Upper lobe of right lung (tissue), 1 donor: ENCODE results near the gene NELL1. TPM values are rescaled to one million over a fixed set of nuclear protein-coding genes. Genes with fewer than 3 reads are reported as not detected.

Experiments
- ATAC-seq: fragments of 200-7000 bp; cut with Tn5 transposase; one replicate; pipeline ENCODE4 v1.9.1; 2020; ENCODE audit warnings: mild to moderate bottlenecking, moderate library complexity
- DNase-seq: peaks from one replicate; pipeline ENCODE4 v3.0.0-alpha.2; 2020
- H3K27ac ChIP-seq: fragments of 200-600 bp; one replicate; pipeline ENCODE4 v1.8.0; 2022
- H3K27me3 ChIP-seq: fragments of 200-600 bp; one replicate; pipeline ENCODE4 v1.8.0; 2022; ENCODE audit warnings: mild to moderate bottlenecking
- H3K36me3 ChIP-seq: fragments of 200-600 bp; one replicate; pipeline ENCODE4 v1.8.0; 2022
- H3K4me1 ChIP-seq: fragments of 200-600 bp; one replicate; pipeline ENCODE4 v1.8.0; 2022
- H3K4me3 ChIP-seq: fragments of 200-600 bp; one replicate; pipeline ENCODE4 v1.8.0; 2022; ENCODE audit warnings: mild to moderate bottlenecking
- H3K9me3 ChIP-seq: fragments of 200-600 bp; one replicate; pipeline ENCODE4 v1.8.0; 2022
- CTCF ChIP-seq: fragments of 200-600 bp; IDR thresholded peaks from one replicate; pipeline ENCODE4 v1.8.0; 2022; ENCODE audit warnings: antibody characterized with exemption
- intact Hi-C: fragments of 100-400 bp; cut with DNase I; formaldehyde crosslinking; loops from one replicate; pipeline ENCODE4 v1.11.0; 2022
- total RNA-seq: library from RNA; stranded (reverse); fragmentation: NEBNext Ultra II Directional; extraction: Animal tissue kit (Norgen Biotek cat#: 25700); gene quantifications from one replicate; pipeline ENCODE4 v1.2.1, GENCODE V29; 2021
- donor health status: DM: no; HTN: yes; CAD: no; lungs with severe emphysema.

The NELL1 gene
- total RNA-seq, 1 donor from 2014 or later, result not detected

- DNase-seq (no peak), ATAC-seq (no peak)
- Histone ChIP-seq H3K4me1 (no peaks in the 10 kb centered on the region), H3K27me3 (no peaks in the 10 kb centered on the region), H3K4me3 (no peak overlapping the region), H3K36me3 (no peaks in the 10 kb centered on the region), H3K9me3 (no peaks in the 10 kb centered on the region), H3K27ac (no peak overlapping the region)
- intact Hi-C loops, result no loop called here
- TF ChIP-seq CTCF, result no peak
Observed at GRCh38 chr11:21295508-21295907, 626.1 kb downstream of the NELL1 start.

GRCh38 chr11:21301981-21302380, 632.6 kb downstream of the NELL1 start:
- DNase-seq, result no peak
- TF ChIP-seq CTCF, result no peak
- H3K4me3 ChIP-seq, result no peak overlapping the region
- ATAC-seq, result no peak
- no peaks in the 10 kb centered on the region for H3K4me1 ChIP-seq
- H3K9me3 ChIP-seq, result peaks cover 8% of the 10 kb centered on the region
- no peaks in the 10 kb centered on the region for H3K36me3 ChIP-seq
- H3K27ac ChIP-seq, result no peak overlapping the region
- no peaks in the 10 kb centered on the region for H3K27me3 ChIP-seq
- intact Hi-C loops, result no loop called here

GRCh38 chr11:21306739-21307358, 637.5 kb downstream of the NELL1 start:
- Histone ChIP-seq H3K9me3 (peaks cover 3% of the 10 kb centered on the region), H3K27me3 (no peaks in the 10 kb centered on the region), H3K4me3 (no peak overlapping the region), H3K36me3 (no peaks in the 10 kb centered on the region), H3K4me1 (no peaks in the 10 kb centered on the region), H3K27ac (no peak overlapping the region)
- no peak for ATAC-seq
- DNase-seq, result no peak
- intact Hi-C loops, result no loop called here
- TF ChIP-seq CTCF, result no peak

- Histone ChIP-seq H3K4me1 (no peaks in the 10 kb centered on the region), H3K36me3 (no peaks in the 10 kb centered on the region), H3K9me3 (no peaks in the 10 kb centered on the region), H3K27ac (no peak overlapping the region), H3K27me3 (no peaks in the 10 kb centered on the region), H3K4me3 (no peak overlapping the region)
- DNase-seq (no peak), ATAC-seq (no peak)
- no peak for TF ChIP-seq CTCF
- intact Hi-C loops, result no loop called here
Observed at GRCh38 chr11:21307874-21308273, 638.5 kb downstream of the NELL1 start.

- H3K4me3 ChIP-seq, result no peak overlapping the region
- H3K4me1 ChIP-seq, result no peaks in the 10 kb centered on the region
- no peaks in the 10 kb centered on the region for H3K9me3 ChIP-seq
- TF ChIP-seq CTCF, result no peak
- H3K27ac ChIP-seq, result no peak overlapping the region
- no peak for ATAC-seq
- intact Hi-C loops, result no loop called here
- H3K36me3 ChIP-seq, result no peaks in the 10 kb centered on the region
- H3K27me3 ChIP-seq, result no peaks in the 10 kb centered on the region
- DNase-seq, result no peak
Observed at GRCh38 chr11:21316591-21316990, 647.2 kb downstream of the NELL1 start.

GRCh38 chr11:21321072-21321471, 651.7 kb downstream of the NELL1 start:
- intact Hi-C loops, result no loop called here
- no peaks in the 10 kb centered on the region for H3K36me3 ChIP-seq
- no peak overlapping the region for H3K27ac ChIP-seq
- TF ChIP-seq CTCF, result no peak
- H3K4me3 ChIP-seq, result no peak overlapping the region
- DNase-seq (no peak), ATAC-seq (no peak)
- H3K27me3 ChIP-seq, result no peaks in the 10 kb centered on the region
- no peaks in the 10 kb centered on the region for H3K9me3 ChIP-seq
- H3K4me1 ChIP-seq, result no peaks in the 10 kb centered on the region
